HCT116 (cell line): ENCODE measurements around the gene PLAU. TPM values are rescaled to one million over a fixed set of nuclear protein-coding genes. Genes with fewer than 3 reads are reported as not detected.
A peak's percentile ranks its signal among the peaks of the same experiment; 100 is the strongest.

ENCODE experiments used
- ATAC-seq: fragments of 200-7000 bp; cut with Tn5 transposase; 2 replicates; pipeline ENCODE4 v1.9.1; 2020; ENCODE audit warnings: mild to moderate bottlenecking, moderate library complexity
- BruUV-seq: library from RNA; stranded (reverse); fragments of 400-500 nt; replicated peaks from 2 replicates; lab custom pipeline; 2021; lab: Mats Ljungman, UMichigan
- CTCF ChIA-PET: fragments of 300-600 bp; sonication (Branson Sonifier 250); formaldehyde crosslinking; loops from one replicate; lab custom pipeline; 2021; ENCODE audit warnings: antibody characterized with exemption; lab: Charles Lee
- POLR2A ChIA-PET: fragments of 300-600, 350-600 bp; sonication (Branson Sonifier 250); formaldehyde crosslinking; loops from one replicate; lab custom pipeline; 2021; ENCODE audit warnings: antibody characterized with exemption; lab: Charles Lee
- RAD21 ChIA-PET, 2 experiments: fragments of 300-600 bp; sonication (Branson Sonifier 250); formaldehyde crosslinking; loops; one replicate each; lab custom pipeline; 2023; ENCODE audit warnings: low total read pairs in 2 of 2; ENCODE audit not compliant: uncharacterized antibody in 2 of 2, unreplicated experiment in 2 of 2, low non-redundant PET in 1 of 2; lab: Charles Lee
- DNase-seq: peaks from one replicate; pipeline ENCODE4 v3.0.0-alpha.2; 2010; ENCODE audit warnings: low read depth, low spot score
- H2AFZ ChIP-seq: fragments of 200-600 bp; shearing (Covaris generic), sonication (generic); 2 replicates; pipeline ENCODE4 v1.6.1; 2017; ENCODE audit warnings: low read depth, mixed run types, mixed read lengths, antibody characterized with exemption, low read length; ENCODE audit not compliant: poor library complexity, severe bottlenecking
- H3K27ac ChIP-seq: 2 replicates; pipeline ENCODE4 v1.5.1; 2012; ENCODE audit warnings: low read depth, low read length
- H3K27me3 ChIP-seq: fragments of 200-600 bp; sonication (generic); 2 replicates; pipeline ENCODE4 v1.6.1; 2016; ENCODE audit warnings: mixed run types, low read length, mixed read lengths; ENCODE audit not compliant: insufficient read depth
- H3K36me3 ChIP-seq, 2 experiments: fragments of 200-500 bp in 1 of 2; fragments of 200-600 bp in 1 of 2; sonication (Bioruptor generic) in 1 of 2; sonication (generic) in 1 of 2; 2 replicates each; pipeline versions ENCODE4 v1.5.1 to v1.6.1; 2014 to 2016; ENCODE audit warnings: low read length in 2 of 2, inconsistent platforms in 1 of 2, mixed read lengths in 1 of 2, mixed run types in 1 of 2; ENCODE audit not compliant: insufficient read depth in 2 of 2, control insufficient read depth in 1 of 2
- H3K4me1 ChIP-seq, 2 experiments: fragments of 200-600 bp in 1 of 2; sonication (generic) in 1 of 2; 2 replicates each; pipeline versions ENCODE4 v1.5.1 to v1.6.1; 2012 to 2017; ENCODE audit warnings: low read length in 2 of 2, inconsistent platforms in 1 of 2, mild to moderate bottlenecking in 1 of 2, mixed read lengths in 1 of 2, mixed run types in 1 of 2, moderate library complexity in 1 of 2; ENCODE audit not compliant: insufficient read depth in 2 of 2, control insufficient read depth in 1 of 2
- H3K4me2 ChIP-seq: fragments of 200-600 bp; sonication (generic); 2 replicates; pipeline ENCODE4 v1.6.1; 2017; ENCODE audit warnings: mixed run types, low read length, mixed read lengths
- H3K4me3 ChIP-seq, 2 experiments: fragments of 200-600 bp in 1 of 2; sonication (generic) in 1 of 2; replicated peaks in 1 of 2; 2 replicates each; pipeline ENCODE4 v1.5.1; 2011 to 2016; ENCODE audit warnings: low read length in 2 of 2, control low read depth in 1 of 2, low read depth in 1 of 2, mild to moderate bottlenecking in 1 of 2, mixed read lengths in 1 of 2, mixed run types in 1 of 2
- H3K79me2 ChIP-seq: fragments of 200-600 bp; sonication (generic); 2 replicates; pipeline ENCODE4 v1.6.1; 2017; ENCODE audit warnings: mild to moderate bottlenecking, mixed run types, low read length, moderate library complexity, mixed read lengths; ENCODE audit not compliant: insufficient read depth
- H3K9ac ChIP-seq: fragments of 200-600 bp; sonication (generic); 2 replicates; pipeline ENCODE4 v1.6.1; 2016; ENCODE audit warnings: low read length, mixed read lengths
- H3K9me2 ChIP-seq: fragments of 200-600 bp; sonication (generic), shearing (Covaris generic); 2 replicates; pipeline ENCODE4 v1.6.1; 2017; ENCODE audit warnings: mixed run types, mild to moderate bottlenecking, moderate library complexity; ENCODE audit not compliant: insufficient read depth
- H3K9me3 ChIP-seq, 2 experiments: fragments of 200-500 bp in 1 of 2; fragments of 200-600 bp in 1 of 2; sonication (Bioruptor generic) in 1 of 2; sonication (generic) in 1 of 2; 2 replicates each; pipeline ENCODE4 v1.6.1; 2014 to 2017; ENCODE audit warnings: low read length in 2 of 2, mixed read lengths in 2 of 2, inconsistent platforms in 1 of 2, low read depth in 1 of 2, mild to moderate bottlenecking in 1 of 2, mixed run types in 1 of 2, moderate library complexity in 1 of 2; ENCODE audit not compliant: control insufficient read depth in 1 of 2, insufficient read depth in 1 of 2
- H4K20me1 ChIP-seq: fragments of 200-600 bp; sonication (generic), shearing (Covaris generic); 2 replicates; pipeline ENCODE4 v1.6.1; 2017; ENCODE audit warnings: mixed run types, mild to moderate bottlenecking, moderate library complexity; ENCODE audit not compliant: insufficient read depth
- CBX3 ChIP-seq: IDR thresholded peaks from 2 replicates; pipeline ENCODE4 v1.6.1; 2012; ENCODE audit warnings: low read depth
- CEBPB ChIP-seq: IDR thresholded peaks from 2 replicates; pipeline ENCODE4 v1.6.1; 2012; ENCODE audit warnings: low read depth
- EZH2 ChIP-seq: fragments of 200-600 bp; sonication (generic); IDR thresholded peaks from 2 replicates; pipeline ENCODE4 v1.6.1; 2017; ENCODE audit warnings: antibody characterized with exemption, mixed run types
- FOSL1 ChIP-seq: IDR thresholded peaks from 2 replicates; pipeline ENCODE4 v1.6.1; 2012; ENCODE audit warnings: low read depth
- REST ChIP-seq: IDR thresholded peaks from 2 replicates; pipeline ENCODE4 v1.6.1; 2012; ENCODE audit warnings: low read depth
- SP1 ChIP-seq: IDR thresholded peaks from 2 replicates; pipeline ENCODE4 v1.6.1; 2012; ENCODE audit warnings: low read depth
- SRF ChIP-seq: IDR thresholded peaks from 2 replicates; pipeline ENCODE4 v1.6.1; 2012; ENCODE audit warnings: low read depth
- ZBTB33 ChIP-seq: IDR thresholded peaks from 2 replicates; pipeline ENCODE4 v1.6.1; 2011; ENCODE audit warnings: mild to moderate bottlenecking, low read length, moderate library complexity; ENCODE audit not compliant: insufficient replicate concordance; ENCODE audit errors: extremely low read depth
- ZNF274 ChIP-seq: fragments of 200-500 bp; sonication (Bioruptor generic); IDR thresholded peaks from 2 replicates; pipeline ENCODE4 v1.6.1; 2014; ENCODE audit warnings: mild to moderate bottlenecking, low read depth, low read length, inconsistent platforms
- intact Hi-C: fragments of 100-400 bp; cut with micrococcal nuclease; formaldehyde crosslinking; loops from 2 replicates; pipeline ENCODE4 v1.10.0; 2022
- total RNA-seq: library from RNA; stranded (reverse); gene quantifications from one replicate; pipeline ENCODE4 v1.2.1, GENCODE V29; 2021; ENCODE audit not compliant: unreplicated experiment

PLAU gene
- total RNA-seq, 1 experiment from 2014 or later: 60.3 TPM

GRCh38 chr10:73891540-73891939, 19.4 kb upstream of the PLAU start:
- peaks cover 82 to 90% of the 10 kb centered on the region in 2 experiments for H3K4me1 ChIP-seq

More at GRCh38 chr10:73891540-73891939, 19.4 kb upstream of the PLAU start:
- DNase-seq: no peak
- Histone ChIP-seq H3K4me2 (no peak overlapping the region; the same call in 1 of the 2 replicates), H3K27me3 (no peaks in the 10 kb centered on the region), H3K9ac (peak overlapping the region; percentile 31), H3K36me3 (no peaks in the 10 kb centered on the region), H3K9me3 (no peaks in the 10 kb centered on the region), H3K9me2 (no peaks in the 10 kb centered on the region), H4K20me1 (no peaks in the 10 kb centered on the region), H3K27ac (peak overlapping the region; percentile 95; the same call in 1 of the 2 replicates), H2AFZ (peak overlapping the region; percentile 10), H3K79me2 (no peaks in the 10 kb centered on the region), H3K4me3 (no peak overlapping the region)
- ChIA-PET RAD21 (interaction anchor here (0.7 to 1.0 kb wide), 3 partner anchors 15 to 49 kb away, joined by 3 read pairs; no protein-coding TSS in a partner anchor), CTCF (interaction anchor here (2.1 to 7.9 kb wide), 2 partner anchors 10 to 46 kb away, joined by 5 to 142 read pairs; no protein-coding TSS in a partner anchor), POLR2A (interaction anchor here (0.7 to 9.5 kb wide), 6 partner anchors 8 to 76 kb away, joined by 3 to 98 read pairs (median 6); no protein-coding TSS in a partner anchor)
- ATAC-seq: no peak
- no peak for TF ChIP-seq EZH2
- no peak for TF ChIP-seq REST
- no peak for TF ChIP-seq CEBPB
- TF ChIP-seq ZBTB33: no peak
- no peak for TF ChIP-seq SP1
- no peak for TF ChIP-seq CBX3
- no peak for TF ChIP-seq SRF
- TF ChIP-seq FOSL1: no peak
- TF ChIP-seq ZNF274: no peak
- intact Hi-C loops: no loop called here
- no TSS peak for BruUV-seq
